OCI-LY3 (cell line): Measurements from ENCODE around the gene IMPDH2.
A peak's percentile ranks its signal among the peaks of the same experiment; 100 is the strongest.

Experiments
- H2AFZ ChIP-seq: fragments of 200-600, 300-600 bp; shearing (Covaris generic); 2 replicates; pipeline ENCODE4 v1.6.0; 2014; ENCODE audit warnings: antibody characterized with exemption, low read depth, low read length
- H3K27ac ChIP-seq: fragments of 200-600, 300-600 bp; sonication (generic); 2 replicates; pipeline ENCODE4 v1.5.1; 2014; ENCODE audit warnings: mild to moderate bottlenecking, low read length, moderate library complexity, mixed read lengths
- H3K27me3 ChIP-seq: fragments of 200-600, 300-600 bp; sonication (generic); 2 replicates; pipeline ENCODE4 v1.6.1; 2014; ENCODE audit warnings: low read depth, low read length, mixed read lengths
- H3K36me3 ChIP-seq: fragments of 200-600, 300-600 bp; sonication (generic); replicated peaks from 2 replicates; pipeline ENCODE3; 2014; ENCODE audit warnings: low read depth, low read length, mixed read lengths
- H3K4me1 ChIP-seq: fragments of 300-600, 200-600 bp; sonication (generic); 2 replicates; pipeline ENCODE4 v1.6.1; 2014; ENCODE audit warnings: low read length, mixed read lengths
- H3K4me2 ChIP-seq: fragments of 200-600, 300-600 bp; sonication (generic); 2 replicates; pipeline ENCODE4 v1.6.1; 2014; ENCODE audit warnings: low read length, mixed read lengths
- H3K4me3 ChIP-seq: fragments of 300-600, 200-600 bp; sonication (generic); 2 replicates; pipeline ENCODE4 v1.5.1; 2014; ENCODE audit warnings: antibody characterized with exemption, mild to moderate bottlenecking, low read length, moderate library complexity
- H3K79me2 ChIP-seq: fragments of 300-600, 200-600 bp; shearing (Covaris generic); 2 replicates; pipeline ENCODE4 v1.6.1; 2014; ENCODE audit warnings: mild to moderate bottlenecking, low read length, mixed read lengths
- H3K9ac ChIP-seq: fragments of 300-600, 200-600 bp; shearing (Covaris generic); 2 replicates; pipeline ENCODE4 v1.6.0; 2014; ENCODE audit warnings: mild to moderate bottlenecking, low read length, moderate library complexity
- H3K9me3 ChIP-seq: fragments of 200-600, 300-600 bp; shearing (Covaris generic); 2 replicates; pipeline ENCODE4 v1.6.1; 2014; ENCODE audit warnings: low read length, mixed read lengths; ENCODE audit not compliant: insufficient read depth
- H4K20me1 ChIP-seq: fragments of 200-600, 300-600 bp; sonication (generic); 2 replicates; pipeline ENCODE4 v1.6.1; 2016; ENCODE audit warnings: low read length, mixed read lengths; ENCODE audit not compliant: insufficient read depth
- CTCF ChIP-seq: fragments of 200-600, 300-600 bp; sonication (generic); IDR thresholded peaks from 2 replicates; pipeline ENCODE4 v1.5.1; 2014; ENCODE audit warnings: antibody characterized with exemption, low read length, low read depth
- EZH2phosphoT487 ChIP-seq: fragments of 200-600 bp; shearing (Covaris generic); IDR thresholded peaks from 2 replicates; pipeline ENCODE4 v1.6.1; 2018; ENCODE audit warnings: antibody characterized with exemption, mixed run types, low read depth

IMPDH2 gene

GRCh38 chr3:49025005-49025792 lies 4.0 kb downstream of the IMPDH2 start:
- peaks cover 83% of the 10 kb centered on the region for H3K79me2 ChIP-seq
- H3K4me1 ChIP-seq, result peaks cover 24% of the 10 kb centered on the region
- H2AFZ ChIP-seq, result no peak overlapping the region
- H3K27ac ChIP-seq, result no peak overlapping the region
- no peak overlapping the region for H3K4me3 ChIP-seq
- no peaks in the 10 kb centered on the region for H4K20me1 ChIP-seq
- no peak for TF ChIP-seq CTCF
- no peak for TF ChIP-seq EZH2phosphoT487
- H3K9ac ChIP-seq, result no peak overlapping the region
- no peaks in the 10 kb centered on the region for H3K9me3 ChIP-seq
- H3K4me2 ChIP-seq, result no peak overlapping the region
- H3K27me3 ChIP-seq, result no peaks in the 10 kb centered on the region
- peaks cover 60% of the 10 kb centered on the region for H3K36me3 ChIP-seq

- Histone ChIP-seq H3K9me3 (no peaks in the 10 kb centered on the region), H2AFZ (no peak overlapping the region), H3K36me3 (peaks cover 62% of the 10 kb centered on the region), H3K9ac (no peak overlapping the region), H3K4me3 (no peak overlapping the region), H3K27ac (no peak overlapping the region), H3K4me1 (peaks cover 28% of the 10 kb centered on the region), H4K20me1 (peaks cover 4% of the 10 kb centered on the region; the same call in 1 of the 2 replicates), H3K4me2 (no peak overlapping the region), H3K79me2 (peaks cover 91% of the 10 kb centered on the region), H3K27me3 (no peaks in the 10 kb centered on the region)
- no peak for TF ChIP-seq CTCF
- no peak for TF ChIP-seq EZH2phosphoT487
These were observed 4.7 kb downstream of the IMPDH2 start for GRCh38 chr3:49024449-49024848.

- no peaks in the 10 kb centered on the region for H3K27me3 ChIP-seq
- H3K36me3 ChIP-seq, result peaks cover 62% of the 10 kb centered on the region
- H3K79me2 ChIP-seq, result peaks cover 91% of the 10 kb centered on the region
- no peak overlapping the region for H2AFZ ChIP-seq
- H3K27ac ChIP-seq, result no peak overlapping the region
- no peak overlapping the region for H3K4me3 ChIP-seq
- TF ChIP-seq EZH2phosphoT487, result no peak
- no peak for TF ChIP-seq CTCF
- no peak overlapping the region for H3K4me2 ChIP-seq
- H4K20me1 ChIP-seq, result peaks cover 4% of the 10 kb centered on the region; the same call in 1 of the 2 replicates
- no peaks in the 10 kb centered on the region for H3K9me3 ChIP-seq
- H3K4me1 ChIP-seq, result peaks cover 30% of the 10 kb centered on the region
- H3K9ac ChIP-seq, result no peak overlapping the region
These were observed 5.4 kb downstream of the IMPDH2 start for GRCh38 chr3:49023775-49024174.

GRCh38 chr3:49022688-49023171 lies 6.5 kb downstream of the IMPDH2 start:
- H3K4me1 ChIP-seq, result peaks cover 22% of the 10 kb centered on the region
- H2AFZ ChIP-seq, result no peak overlapping the region
- peaks cover 81% of the 10 kb centered on the region for H3K79me2 ChIP-seq

More at GRCh38 chr3:49022688-49023171, 6.5 kb downstream of the IMPDH2 start:
- Histone ChIP-seq H3K4me2 (peak overlapping the region; percentile 95), H3K27ac (peak overlapping the region; percentile 88), H3K4me3 (peak overlapping the region; percentile 88), H4K20me1 (peaks cover 4% of the 10 kb centered on the region; the same call in 1 of the 2 replicates), H3K9ac (peak overlapping the region; percentile 98), H3K36me3 (peaks cover 52% of the 10 kb centered on the region), H3K27me3 (no peaks in the 10 kb centered on the region), H3K9me3 (no peaks in the 10 kb centered on the region)
- TF ChIP-seq CTCF (no peak), EZH2phosphoT487 (no peak)
